Measurements from ENCODE around the gene ARL5A.

Gene ARL5A

GRCh38 chr2:151786483-151786882, 41.7 kb downstream of the ARL5A start:
- TF ChIP-seq CTCF (IDR thresholded peaks at IDR 0.05): no peak
- Histone ChIP-seq H3K9me3 (no peaks in the 10 kb centered on the region), H3K27ac (no peak overlapping the region), H3K27me3 (no peaks in the 10 kb centered on the region), H3K36me3 (peaks cover 8 to 21% (median 21%) of the 10 kb centered on the region in 3 donors), H3K4me3 (no peak overlapping the region), H3K4me1 (no peaks in the 10 kb centered on the region)
- no peak for DNase-seq
- intact Hi-C loops (cut with DNase I; ENCODE audit: low total_unique reads): no loop called here

GRCh38 chr2:151786077-151786476, 42.1 kb downstream of the ARL5A start:
- intact Hi-C loops (cut with DNase I; ENCODE audit: low total_unique reads): no loop called here
- no peaks in the 10 kb centered on the region for H3K9me3 ChIP-seq
- H3K4me1 ChIP-seq: no peaks in the 10 kb centered on the region
- H3K27ac ChIP-seq: no peak overlapping the region
- no peak for DNase-seq
- TF ChIP-seq CTCF (IDR thresholded peaks at IDR 0.05): no peak
- H3K4me3 ChIP-seq: no peak overlapping the region
- no peaks in the 10 kb centered on the region for H3K27me3 ChIP-seq
- H3K36me3 ChIP-seq: peaks cover 8 to 25% (median 23%) of the 10 kb centered on the region in 3 donors

GRCh38 chr2:151783133-151783520, 45.1 kb downstream of the ARL5A start:
- no peak for TF ChIP-seq CTCF (IDR thresholded peaks at IDR 0.05)
- Histone ChIP-seq H3K27ac (no peak overlapping the region), H3K4me1 (no peaks in the 10 kb centered on the region), H3K27me3 (no peaks in the 10 kb centered on the region), H3K4me3 (no peak overlapping the region), H3K9me3 (peaks cover 0 to 4% (median 0%) of the 10 kb centered on the region in 3 donors), H3K36me3 (peaks cover 25 to 35% (median 35%) of the 10 kb centered on the region in 3 donors)
- DNase-seq: no peak
- intact Hi-C loops (cut with DNase I; ENCODE audit: low total_unique reads): no loop called here

- TF ChIP-seq CTCF (IDR thresholded peaks at IDR 0.05): no peak
- Histone ChIP-seq H3K4me3 (no peak overlapping the region), H3K4me1 (no peaks in the 10 kb centered on the region), H3K27me3 (no peaks in the 10 kb centered on the region), H3K36me3 (peaks cover 30 to 35% (median 35%) of the 10 kb centered on the region in 3 donors), H3K27ac (no peak overlapping the region), H3K9me3 (peaks cover 0 to 4% (median 0%) of the 10 kb centered on the region in 3 donors)
- no peak for DNase-seq
- intact Hi-C loops (cut with DNase I; ENCODE audit: low total_unique reads): no loop called here
These were observed 45.7 kb downstream of the ARL5A start for GRCh38 chr2:151782378-151783132.

GRCh38 chr2:151781642-151782041, 46.6 kb downstream of the ARL5A start:
- H3K4me1 ChIP-seq: no peaks in the 10 kb centered on the region
- peaks cover 34 to 42% (median 38%) of the 10 kb centered on the region in 3 donors for H3K36me3 ChIP-seq
- H3K4me3 ChIP-seq: no peak overlapping the region
- TF ChIP-seq CTCF (IDR thresholded peaks at IDR 0.05): no peak
- peaks cover 0 to 4% (median 0%) of the 10 kb centered on the region in 3 donors for H3K9me3 ChIP-seq
- no peak overlapping the region for H3K27ac ChIP-seq
- DNase-seq: no peak
- intact Hi-C loops (cut with DNase I; ENCODE audit: low total_unique reads): no loop called here
- H3K27me3 ChIP-seq: no peaks in the 10 kb centered on the region
